Pericardium fibroblast (primary cell): ENCODE data around the gene NUS1. TPM values are rescaled to one million over a fixed set of nuclear protein-coding genes. Genes with fewer than 3 reads are reported as not detected.

ENCODE experiments used
- total RNA-seq: library from RNA; depleted of rRNA; stranded (reverse); fragments of >200 nt; gene quantifications from 2 replicates; pipeline ENCODE4 v1.2.3, GENCODE V29; 2015

NUS1 gene
- 12.7 and 15.1 TPM in 2 replicates for total RNA-seq

DNA sequence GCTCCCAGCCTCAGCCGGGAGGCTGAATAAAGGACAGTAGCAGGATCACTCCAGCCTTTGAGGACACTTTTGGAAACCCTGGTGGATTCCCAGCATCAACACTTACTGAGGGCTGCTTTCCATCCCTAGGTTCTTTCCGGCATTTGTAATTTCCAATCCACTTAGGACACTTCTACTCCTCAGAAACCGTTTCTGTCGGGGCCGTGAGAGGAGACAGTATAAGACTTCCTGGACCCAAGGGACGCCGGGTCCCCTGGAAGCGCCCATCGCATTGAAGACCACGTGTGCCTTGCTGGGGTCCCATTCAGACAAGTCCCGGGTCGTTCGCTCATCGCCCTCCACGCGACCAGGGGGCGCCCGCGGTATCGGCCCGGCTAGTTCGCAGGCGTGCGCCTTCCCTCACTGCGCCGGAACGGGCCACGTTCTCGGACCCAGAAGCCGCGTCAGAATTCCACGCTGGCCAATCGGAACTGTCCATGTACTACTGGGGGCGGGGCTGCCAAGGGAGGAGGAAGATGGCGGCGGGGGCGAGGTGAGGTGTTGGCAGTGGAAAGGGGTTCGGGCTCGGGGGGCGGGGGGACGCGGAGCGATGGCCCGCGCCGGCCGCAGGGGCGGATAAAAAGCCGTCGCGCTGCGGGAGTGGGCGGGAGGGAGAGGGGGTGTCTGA, at the start of gene NUS1:
TSS of gene NUS1 (plus strand) at position 479 of the 667 bp plus-strand sequence. CDS start 202 bp downstream, outside the sequence.

Other genes with a start within 250 kb of the NUS1 start
- 0.23 and 0.34 TPM in 2 replicates for gene ROS1, start 249.5 kb upstream of the NUS1 start, total RNA-seq
- 6.8 and 17.9 TPM in 2 replicates for gene DCBLD1, start 192.8 kb upstream of the NUS1 start, total RNA-seq
- gene GOPC, start 73.0 kb upstream of the NUS1 start, total RNA-seq, result 25.4 and 28.6 TPM in 2 replicates
- under 0.01 TPM in 1 of 2 replicates, not detected in the other for gene SLC35F1, start 231.8 kb downstream of the NUS1 start, total RNA-seq